IPS-15b (cell line): ENCODE results near the gene OPRM1.

Experiments
- H3K27me3 ChIP-seq: one replicate; pipeline ENCODE4 v1.6.1; 2013; ENCODE audit warnings: low read length; ENCODE audit not compliant: control insufficient read depth, insufficient read depth
- H3K36me3 ChIP-seq: one replicate; pipeline ENCODE4 v1.6.1; 2013; ENCODE audit warnings: low read length; ENCODE audit not compliant: control insufficient read depth, insufficient read depth
- H3K4me1 ChIP-seq: one replicate; pipeline ENCODE4 v1.6.1; 2013; ENCODE audit warnings: mild to moderate bottlenecking, low read length; ENCODE audit not compliant: control insufficient read depth, insufficient read depth
- H3K4me3 ChIP-seq: one replicate; pipeline ENCODE4 v1.5.1; 2013; ENCODE audit warnings: low read depth, low read length
- H3K9ac ChIP-seq: one replicate; pipeline ENCODE4 v1.6.1; 2013; ENCODE audit warnings: low read depth, mild to moderate bottlenecking, low read length
- H3K9me3 ChIP-seq: one replicate; pipeline ENCODE4 v1.6.1; 2013; ENCODE audit warnings: mild to moderate bottlenecking, low read length; ENCODE audit not compliant: control insufficient read depth, insufficient read depth

OPRM1 gene

DNA sequence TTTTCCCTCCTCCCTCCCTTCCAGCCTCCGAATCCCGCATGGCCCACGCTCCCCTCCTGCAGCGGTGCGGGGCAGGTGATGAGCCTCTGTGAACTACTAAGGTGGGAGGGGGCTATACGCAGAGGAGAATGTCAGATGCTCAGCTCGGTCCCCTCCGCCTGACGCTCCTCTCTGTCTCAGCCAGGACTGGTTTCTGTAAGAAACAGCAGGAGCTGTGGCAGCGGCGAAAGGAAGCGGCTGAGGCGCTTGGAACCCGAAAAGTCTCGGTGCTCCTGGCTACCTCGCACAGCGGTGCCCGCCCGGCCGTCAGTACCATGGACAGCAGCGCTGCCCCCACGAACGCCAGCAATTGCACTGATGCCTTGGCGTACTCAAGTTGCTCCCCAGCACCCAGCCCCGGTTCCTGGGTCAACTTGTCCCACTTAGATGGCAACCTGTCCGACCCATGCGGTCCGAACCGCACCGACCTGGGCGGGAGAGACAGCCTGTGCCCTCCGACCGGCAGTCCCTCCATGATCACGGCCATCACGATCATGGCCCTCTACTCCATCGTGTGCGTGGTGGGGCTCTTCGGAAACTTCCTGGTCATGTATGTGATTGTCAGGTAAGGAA, at the start of gene OPRM1:
TSS of gene OPRM1 (plus strand) at position 10 of the 612 bp plus-strand sequence. CDS start at position 315, 305 bp downstream.
- peaks cover 23% of the 10 kb centered on the region for H3K27me3 ChIP-seq
- no peaks in the 10 kb centered on the region for H3K9me3 ChIP-seq
- H3K4me3 ChIP-seq = peak within 1 kb of the TSS; percentile 76
- no peaks in the 10 kb centered on the region for H3K4me1 ChIP-seq
- no peaks in the 10 kb centered on the region for H3K36me3 ChIP-seq
- no peak within 1 kb of the TSS for H3K9ac ChIP-seq

DNA sequence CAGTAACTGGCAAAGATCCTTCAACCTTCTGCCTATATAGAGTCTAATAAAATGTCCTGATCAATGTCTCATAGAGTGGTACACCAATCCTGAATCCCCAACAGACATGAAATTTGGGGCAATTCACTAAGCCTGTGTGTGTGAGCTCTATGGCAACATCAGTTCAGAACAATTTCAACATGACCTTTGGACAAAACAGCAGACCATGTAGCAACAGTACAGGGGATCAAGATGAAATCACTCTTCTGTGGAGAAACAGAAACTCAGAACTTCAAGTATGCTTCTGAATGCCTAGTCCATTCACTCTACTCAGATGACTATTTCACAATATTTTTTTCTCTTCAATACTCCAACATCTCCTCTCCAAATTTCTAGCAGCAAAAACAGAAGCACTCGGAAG, 49.1 kb upstream of the OPRM1 start:
- Histone ChIP-seq H3K4me3 (no peak overlapping the region), H3K4me1 (no peaks in the 10 kb centered on the region), H3K27me3 (no peaks in the 10 kb centered on the region), H3K36me3 (no peaks in the 10 kb centered on the region), H3K9me3 (no peaks in the 10 kb centered on the region), H3K9ac (no peak overlapping the region)

DNA sequence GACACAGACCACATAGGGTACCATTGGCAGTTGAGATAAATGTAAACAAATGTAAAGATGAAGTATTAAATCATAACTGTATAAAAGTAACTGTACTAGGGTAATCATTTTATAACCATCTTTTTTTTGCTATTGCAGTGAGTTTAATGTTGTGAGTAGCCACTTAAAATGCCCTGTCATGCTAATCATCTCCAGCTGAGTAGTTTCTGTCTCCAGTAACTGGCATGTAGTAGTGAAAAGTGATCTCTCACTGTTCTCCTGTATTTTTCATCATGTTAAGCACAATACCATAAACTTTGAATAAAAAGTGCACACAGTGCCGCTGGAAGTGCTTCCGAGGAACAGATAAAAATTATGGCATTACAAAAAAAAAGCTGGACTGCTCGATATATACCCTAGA, 45.0 kb upstream of the OPRM1 start:
- Histone ChIP-seq H3K4me3 (no peak overlapping the region), H3K4me1 (no peaks in the 10 kb centered on the region), H3K27me3 (no peaks in the 10 kb centered on the region), H3K9ac (no peak overlapping the region), H3K9me3 (no peaks in the 10 kb centered on the region), H3K36me3 (no peaks in the 10 kb centered on the region)

DNA sequence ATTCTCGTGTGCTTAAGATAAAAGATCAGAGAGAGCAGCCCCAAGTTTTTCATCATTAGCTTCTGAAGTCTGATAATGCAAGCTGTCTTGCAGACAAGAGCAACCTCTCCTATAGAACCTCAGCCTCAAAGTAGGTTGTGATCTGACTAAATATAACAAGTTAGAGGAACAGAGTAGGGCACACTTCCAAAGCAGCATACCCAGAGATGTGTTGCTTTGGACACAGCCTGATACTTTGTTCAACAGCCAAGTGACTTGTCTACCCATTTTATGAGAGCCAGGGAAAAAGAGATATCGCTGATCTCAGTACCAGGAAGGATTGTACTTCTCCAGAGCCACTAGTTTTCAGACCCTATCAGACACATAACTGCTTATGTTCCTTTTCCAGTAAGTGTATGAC, 44.2 kb upstream of the OPRM1 start:
- H3K27me3 ChIP-seq = no peaks in the 10 kb centered on the region
- no peak overlapping the region for H3K4me3 ChIP-seq
- H3K9ac ChIP-seq = no peak overlapping the region
- H3K9me3 ChIP-seq = no peaks in the 10 kb centered on the region
- H3K36me3 ChIP-seq = no peaks in the 10 kb centered on the region
- H3K4me1 ChIP-seq = no peaks in the 10 kb centered on the region

DNA sequence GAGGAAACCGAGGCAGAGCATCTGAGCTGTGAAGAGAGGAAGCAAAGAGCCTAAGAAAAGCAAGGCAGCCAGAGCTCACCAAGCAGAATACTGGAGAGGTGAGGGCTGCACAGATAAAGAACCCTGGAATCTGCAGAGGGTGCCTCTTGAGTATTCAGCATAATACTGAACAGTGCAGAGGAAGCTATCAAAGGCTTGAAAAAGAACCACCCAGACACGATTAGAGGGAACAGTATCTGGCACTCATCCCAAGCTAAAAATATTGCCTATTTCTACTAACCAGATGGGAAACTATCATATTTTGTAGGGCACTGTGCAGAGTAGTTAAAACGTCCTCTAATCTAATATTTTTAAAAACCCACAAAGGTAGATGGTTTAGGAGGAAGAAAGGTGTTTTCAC, 41.8 kb upstream of the OPRM1 start:
- no peaks in the 10 kb centered on the region for H3K9me3 ChIP-seq
- H3K9ac ChIP-seq = no peak overlapping the region
- no peak overlapping the region for H3K4me3 ChIP-seq
- H3K36me3 ChIP-seq = no peaks in the 10 kb centered on the region
- H3K4me1 ChIP-seq = no peaks in the 10 kb centered on the region
- no peaks in the 10 kb centered on the region for H3K27me3 ChIP-seq

DNA sequence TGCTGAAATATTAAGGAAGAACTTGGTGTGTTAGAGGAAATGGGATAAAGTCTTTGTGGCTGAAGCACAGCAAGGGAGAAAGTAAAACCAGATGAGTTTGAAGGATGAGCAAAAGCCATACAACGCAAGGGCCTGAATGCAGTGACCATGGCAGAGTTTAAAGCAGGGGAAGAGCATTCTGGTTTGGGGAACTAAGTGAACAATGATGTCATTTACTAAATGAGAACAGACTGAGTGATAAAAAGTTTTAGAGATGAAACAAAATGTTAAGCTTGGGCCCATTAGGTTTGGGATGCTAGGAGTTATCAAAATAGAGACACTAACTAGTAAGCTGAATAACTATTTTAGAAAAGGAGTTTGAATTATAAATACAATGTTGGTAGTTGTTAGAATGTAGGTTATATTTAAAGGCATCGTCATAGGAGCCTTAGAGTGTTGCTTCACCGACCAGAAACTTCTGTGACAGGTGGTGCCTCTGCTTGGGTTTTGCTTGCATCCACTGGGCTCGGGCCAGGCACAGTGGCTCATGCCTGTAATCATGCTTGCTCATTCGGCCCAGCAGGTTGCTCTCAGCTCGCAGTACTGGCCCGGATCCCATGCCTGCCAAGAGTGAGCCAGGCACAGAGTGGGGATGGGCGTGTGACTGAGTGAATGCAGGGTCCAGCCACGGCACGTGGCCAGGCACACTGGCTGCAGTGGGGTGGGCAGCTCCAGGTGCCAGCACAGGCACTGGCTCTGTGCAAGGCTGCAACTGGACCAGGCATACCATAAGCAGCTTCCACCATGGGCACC, 37.4 kb upstream of the OPRM1 start:
- H3K4me3 ChIP-seq = no peak overlapping the region
- H3K36me3 ChIP-seq = no peaks in the 10 kb centered on the region
- H3K9ac ChIP-seq = no peak overlapping the region
- no peaks in the 10 kb centered on the region for H3K9me3 ChIP-seq
- no peaks in the 10 kb centered on the region for H3K27me3 ChIP-seq
- no peaks in the 10 kb centered on the region for H3K4me1 ChIP-seq

DNA sequence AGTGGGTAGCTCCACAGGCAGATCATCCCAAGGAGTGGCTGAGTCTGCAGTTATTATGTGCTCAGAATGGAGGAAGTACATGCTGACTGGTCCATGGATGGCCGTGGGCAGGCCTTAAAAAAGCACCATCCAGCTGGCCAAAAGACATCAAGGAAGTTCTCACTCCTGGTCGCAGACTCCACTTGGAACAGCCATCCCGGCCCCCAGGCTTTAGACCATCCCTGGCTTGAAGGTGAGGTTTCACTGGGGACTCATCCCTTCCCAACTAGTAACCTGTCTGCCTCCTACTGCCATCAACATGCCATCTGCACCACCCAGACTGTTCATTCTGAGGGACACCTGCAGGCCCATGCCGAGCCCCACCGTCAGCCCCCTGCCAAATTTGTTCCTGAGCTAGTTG, 36.1 kb upstream of the OPRM1 start:
- Histone ChIP-seq H3K4me1 (no peaks in the 10 kb centered on the region), H3K4me3 (no peak overlapping the region), H3K9me3 (no peaks in the 10 kb centered on the region), H3K9ac (no peak overlapping the region), H3K36me3 (no peaks in the 10 kb centered on the region), H3K27me3 (no peaks in the 10 kb centered on the region)

DNA sequence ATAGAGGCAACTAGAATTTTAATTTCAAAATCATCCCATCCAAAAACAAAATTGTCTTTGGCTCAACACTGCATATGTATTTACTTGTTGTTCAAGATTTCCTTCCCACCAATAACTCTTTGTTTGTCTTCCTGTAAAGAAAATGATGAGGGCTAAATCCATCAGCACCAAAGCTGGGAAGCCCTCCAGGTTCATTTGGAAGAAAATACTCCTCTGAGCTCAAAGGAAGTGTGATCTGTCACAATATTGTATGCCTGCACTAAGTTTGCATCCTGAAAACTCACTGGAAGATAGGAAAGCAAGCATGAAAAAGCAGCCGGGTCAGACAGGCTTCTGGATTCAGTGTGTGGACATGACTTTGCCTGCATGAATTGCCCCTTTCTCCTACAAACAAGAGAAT, 28.7 kb upstream of the OPRM1 start:
- no peaks in the 10 kb centered on the region for H3K36me3 ChIP-seq
- H3K4me1 ChIP-seq = no peaks in the 10 kb centered on the region
- H3K9me3 ChIP-seq = no peaks in the 10 kb centered on the region
- H3K4me3 ChIP-seq = no peak overlapping the region
- H3K27me3 ChIP-seq = no peaks in the 10 kb centered on the region
- H3K9ac ChIP-seq = no peak overlapping the region

DNA sequence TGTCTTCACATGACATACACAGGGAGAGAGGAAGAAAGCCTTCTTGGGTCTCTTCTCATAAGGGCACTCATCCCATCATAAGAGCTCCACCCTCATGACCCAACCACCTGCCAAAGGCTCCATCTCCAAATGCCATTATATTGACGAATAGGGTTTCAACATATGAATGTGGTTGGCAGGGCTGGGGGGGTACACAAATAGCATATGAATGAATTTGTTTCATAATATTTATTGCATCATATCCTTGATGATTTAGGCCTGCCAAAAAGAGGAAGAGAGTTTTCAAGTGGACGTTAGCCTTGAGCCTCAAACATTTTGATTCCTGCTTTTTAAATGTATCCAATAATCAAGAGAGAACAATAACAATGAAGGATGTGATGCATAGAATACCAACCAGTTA, 26.2 kb upstream of the OPRM1 start:
- Histone ChIP-seq H3K36me3 (no peaks in the 10 kb centered on the region), H3K27me3 (no peaks in the 10 kb centered on the region), H3K4me3 (no peak overlapping the region), H3K4me1 (no peaks in the 10 kb centered on the region), H3K9me3 (no peaks in the 10 kb centered on the region), H3K9ac (no peak overlapping the region)

DNA sequence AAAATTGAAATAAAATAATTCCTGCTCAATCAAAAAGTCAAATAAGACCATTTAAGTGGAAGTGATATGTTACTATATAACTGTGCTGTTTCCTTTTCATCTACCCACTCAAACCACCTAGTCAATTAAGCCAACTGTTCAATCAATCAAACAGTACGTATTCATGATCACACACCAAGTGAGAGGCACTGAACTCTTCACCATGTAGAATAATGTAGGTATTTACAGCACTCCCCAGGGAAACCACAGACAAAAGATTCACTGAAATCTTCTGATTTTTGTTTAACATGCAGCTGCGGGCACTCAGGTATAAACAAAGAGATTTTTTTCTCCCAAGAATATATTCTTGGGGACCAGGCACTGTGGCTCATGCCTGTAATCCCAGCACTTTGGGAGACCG, 21.3 kb upstream of the OPRM1 start:
- Histone ChIP-seq H3K36me3 (no peaks in the 10 kb centered on the region), H3K27me3 (no peaks in the 10 kb centered on the region), H3K9me3 (no peaks in the 10 kb centered on the region), H3K9ac (no peak overlapping the region), H3K4me3 (no peak overlapping the region), H3K4me1 (no peaks in the 10 kb centered on the region)

DNA sequence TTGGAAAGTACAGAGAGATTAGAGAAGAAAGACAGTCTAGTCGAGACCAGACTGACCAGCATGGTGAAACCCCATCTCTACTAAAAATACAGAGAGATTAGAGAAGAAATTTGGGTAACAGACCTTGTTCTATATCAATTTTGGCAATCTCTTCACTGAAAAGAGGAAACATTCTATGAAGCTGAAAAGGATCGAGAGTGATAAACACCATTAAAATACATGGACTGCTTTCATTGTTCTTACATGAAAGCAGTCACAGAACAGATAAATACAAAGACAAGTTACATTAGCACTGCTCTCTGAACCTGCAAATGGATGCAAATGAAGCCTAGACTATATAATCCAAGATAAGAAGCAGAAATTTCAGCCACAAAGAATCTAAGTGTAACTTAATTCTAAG, 8.4 kb upstream of the OPRM1 start:
- H3K4me1 ChIP-seq = no peaks in the 10 kb centered on the region
- H3K36me3 ChIP-seq = no peaks in the 10 kb centered on the region
- no peak overlapping the region for H3K4me3 ChIP-seq
- no peak overlapping the region for H3K9ac ChIP-seq
- no peaks in the 10 kb centered on the region for H3K9me3 ChIP-seq
- H3K27me3 ChIP-seq = no peaks in the 10 kb centered on the region

DNA sequence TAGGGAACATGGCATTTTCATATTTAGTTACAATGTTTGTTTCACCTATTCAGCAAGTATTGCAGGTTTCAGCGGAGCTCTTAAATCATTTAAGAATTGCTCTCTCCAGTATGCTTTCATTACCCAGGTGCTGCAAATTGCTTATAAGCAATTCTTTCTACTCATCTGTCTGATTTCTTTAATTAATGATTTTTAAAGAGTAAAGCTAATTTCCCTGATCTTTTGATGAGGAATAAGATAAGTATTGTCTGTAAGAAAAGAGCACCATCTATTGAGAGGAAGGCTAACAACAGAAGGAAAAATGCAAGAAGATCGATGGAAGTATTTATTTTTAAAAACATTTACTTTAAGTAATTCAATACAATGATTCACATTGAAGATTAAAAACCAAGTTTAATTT, 2.0 kb downstream of the OPRM1 start:
- Histone ChIP-seq H3K9ac (no peak overlapping the region), H3K4me3 (no peak overlapping the region), H3K9me3 (no peaks in the 10 kb centered on the region), H3K27me3 (peaks cover 23% of the 10 kb centered on the region), H3K4me1 (no peaks in the 10 kb centered on the region), H3K36me3 (no peaks in the 10 kb centered on the region)
